ENCODE data around the gene SF1. TPM values are rescaled to one million over a fixed set of nuclear protein-coding genes. Genes with fewer than 3 reads are reported as not detected.

Gene SF1
- total RNA-seq, 1 experiment from 2014 or later, result 151 TPM

Other genes starting within 250 kb of the SF1 start
- not detected in 2 replicates for gene SLC22A11, start 222.6 kb downstream of the SF1 start, total RNA-seq (2014; rRNA removed; shearing (Covaris generic))
- not detected in 2 replicates for gene SLC22A12, start 187.3 kb downstream of the SF1 start, total RNA-seq (2014; rRNA removed; shearing (Covaris generic))
- 0.15 and 20.9 TPM in 2 replicates for gene NRXN2, start 55.3 kb downstream of the SF1 start, total RNA-seq (2014; rRNA removed; shearing (Covaris generic))
- gene RASGRP2, start 34.4 kb downstream of the SF1 start, total RNA-seq (2014; rRNA removed; shearing (Covaris generic)), result not detected in 2 replicates
- gene PYGM, start 18.6 kb downstream of the SF1 start, total RNA-seq (2014; rRNA removed; shearing (Covaris generic)), result not detected in 2 replicates
- gene MAP4K2, start 24.7 kb upstream of the SF1 start, total RNA-seq (2014; rRNA removed; shearing (Covaris generic)), result 6.7 and 10.4 TPM in 2 replicates
- 14.0 and 15.0 TPM in 2 replicates for gene MEN1, start 32.0 kb upstream of the SF1 start, total RNA-seq (2014; rRNA removed; shearing (Covaris generic))
- gene CDC42BPG, start 66.1 kb upstream of the SF1 start, total RNA-seq (2014; rRNA removed; shearing (Covaris generic)), result 0.06 and 0.15 TPM in 2 replicates
- gene EHD1, start 100.1 kb upstream of the SF1 start, total RNA-seq (2014; rRNA removed; shearing (Covaris generic)), result 27.0 and 35.6 TPM in 2 replicates
- 8.2 and 11.1 TPM in 2 replicates for gene ATG2A, start 138.7 kb upstream of the SF1 start, total RNA-seq (2014; rRNA removed; shearing (Covaris generic))
- gene PPP2R5B, start 146.1 kb upstream of the SF1 start, total RNA-seq (2014; rRNA removed; shearing (Covaris generic)), result 7.8 and 8.5 TPM in 2 replicates
- gene GPHA2, start 157.4 kb upstream of the SF1 start, total RNA-seq (2014; rRNA removed; shearing (Covaris generic)), result not detected in 2 replicates
- gene MAJIN, start 193.6 kb upstream of the SF1 start, total RNA-seq (2014; rRNA removed; shearing (Covaris generic)), result not detected in 2 replicates
- gene BATF2, start 218.4 kb upstream of the SF1 start, total RNA-seq (2014; rRNA removed; shearing (Covaris generic)), result 0.51 TPM in 1 of 2 replicates, not detected in the other
- gene ARL2, start 235.6 kb upstream of the SF1 start, total RNA-seq (2014; rRNA removed; shearing (Covaris generic)), result 83.4 and 194 TPM in 2 replicates
- gene SNX15, start 248.9 kb upstream of the SF1 start, total RNA-seq (2014; rRNA removed; shearing (Covaris generic)), result 15.8 and 17.9 TPM in 2 replicates

Data from Daoy (cell line).